SU-DHL-6 (cell line): ENCODE results near the gene RAMP3.

Source experiments
- CTCF ChIP-seq: fragments of 200-600 bp; sonication (generic); IDR thresholded peaks from one replicate; pipeline ENCODE4 v1.5.1; 2017; ENCODE audit warnings: antibody characterized with exemption, mild to moderate bottlenecking, low read length, moderate library complexity; ENCODE audit not compliant: insufficient read depth, poor library complexity, severe bottlenecking
- EZH2phosphoT487 ChIP-seq: fragments of 200-600 bp; sonication (generic), shearing (Covaris generic); conservative IDR thresholded peaks from 2 replicates; pipeline ENCODE4 v1.6.1; 2018; ENCODE audit warnings: mild to moderate bottlenecking, antibody characterized with exemption, low read length, moderate library complexity, mixed read lengths

GRCh38 chr7:45224832-45225231, 67.2 kb downstream of the RAMP3 start:
- TF ChIP-seq CTCF: no peak
- TF ChIP-seq EZH2phosphoT487: no peak
